H7 (cell line): Measurements from ENCODE around the gene NAB1. TPM values are rescaled to one million over a fixed set of nuclear protein-coding genes. Genes with fewer than 3 reads are reported as not detected.
"Not testable (repeated sequence)": the region's sequence is repeated elsewhere in the genome, so short reads cannot be mapped to it uniquely, and the experiment has no call there.

Experiments used
- DNase-seq: peaks from one replicate; pipeline ENCODE4 v3.0.0; 2012
- H3K27me3 ChIP-seq: 2 replicates; pipeline ENCODE4 v1.6.0; 2011; ENCODE audit warnings: mild to moderate bottlenecking, low read length; ENCODE audit not compliant: control insufficient read depth, insufficient read depth
- H3K36me3 ChIP-seq: replicated peaks from 2 replicates; pipeline ENCODE4 v1.5.1; 2011; ENCODE audit warnings: low read length; ENCODE audit not compliant: control insufficient read depth, insufficient read depth
- H3K4me3 ChIP-seq: 2 replicates; pipeline ENCODE4 v1.5.1; 2011; ENCODE audit warnings: low read depth, mild to moderate bottlenecking, control low read depth, low read length, moderate library complexity; ENCODE audit not compliant: insufficient read depth
- total RNA-seq: library from RNA; depleted of rRNA; stranded (reverse); fragments of >200 nt; shearing (Covaris generic); gene quantifications from 2 replicates; pipeline ENCODE4 v1.2.3, GENCODE V29; 2014; rRNA removed

NAB1 gene
- total RNA-seq, result 25.4 and 32.4 TPM in 2 replicates

- DNase-seq, result peak; percentile 91
- peak within 1 kb of the TSS; percentile 81 for H3K4me3 ChIP-seq
- H3K27me3 ChIP-seq, result no peaks in the 10 kb centered on the region; the same call in 1 of the 2 replicates
- H3K36me3 ChIP-seq, result no peaks in the 10 kb centered on the region
Measured at GRCh38 chr2:190649035-190649797, at the start of gene NAB1. Gene NAB1 (plus strand): TSS chr2:190649083. CDS start chr2:190659177, 10,094 bp downstream.

- Histone ChIP-seq H3K4me3 (no peak overlapping the region), H3K36me3 (no peaks in the 10 kb centered on the region), H3K27me3 (no peaks in the 10 kb centered on the region)
- DNase-seq, result no peak
Measured at GRCh38 chr2:190599546-190600220, 49.2 kb upstream of the NAB1 start.

- no peak for DNase-seq
Measured at GRCh38 chr2:190600293-190601103, 48.4 kb upstream of the NAB1 start.

GRCh38 chr2:190603374-190603773 lies 45.5 kb upstream of the NAB1 start:
- no peak for DNase-seq
- Histone ChIP-seq H3K4me3 (no peak overlapping the region), H3K27me3 (no peaks in the 10 kb centered on the region), H3K36me3 (no peaks in the 10 kb centered on the region)

More at GRCh38 chr2:190600293-190601103, 48.4 kb upstream of the NAB1 start:
- Histone ChIP-seq H3K27me3 (no peaks in the 10 kb centered on the region), H3K36me3 (no peaks in the 10 kb centered on the region), H3K4me3 (no peak overlapping the region)

GRCh38 chr2:190607014-190607597 lies 41.8 kb upstream of the NAB1 start:
- H3K4me3 ChIP-seq, result no peak overlapping the region
- no peaks in the 10 kb centered on the region for H3K27me3 ChIP-seq
- no peaks in the 10 kb centered on the region for H3K36me3 ChIP-seq
- no peak for DNase-seq

- Histone ChIP-seq H3K4me3 (no peak overlapping the region), H3K36me3 (no peaks in the 10 kb centered on the region), H3K27me3 (no peaks in the 10 kb centered on the region)
- DNase-seq, result no peak
Measured at GRCh38 chr2:190607657-190608357, 41.1 kb upstream of the NAB1 start.

- not testable (repeated sequence) for DNase-seq, H3K36me3 ChIP-seq, H3K27me3 ChIP-seq, H3K4me3 ChIP-seq
Measured at GRCh38 chr2:190608863-190609262, 40.0 kb upstream of the NAB1 start.

GRCh38 chr2:190609397-190609796 lies 39.5 kb upstream of the NAB1 start:
- H3K27me3 ChIP-seq, H3K36me3 ChIP-seq, DNase-seq, H3K4me3 ChIP-seq: not testable (repeated sequence)

- not testable (repeated sequence) for DNase-seq, H3K36me3 ChIP-seq, H3K27me3 ChIP-seq, H3K4me3 ChIP-seq
Measured at GRCh38 chr2:190610528-190610927, 38.4 kb upstream of the NAB1 start.

- Histone ChIP-seq H3K4me3 (no peak overlapping the region), H3K36me3 (no peaks in the 10 kb centered on the region), H3K27me3 (no peaks in the 10 kb centered on the region)
- DNase-seq, result peak; percentile 64
Measured at GRCh38 chr2:190615555-190616200, 33.2 kb upstream of the NAB1 start.

- Histone ChIP-seq H3K4me3 (no peak overlapping the region), H3K36me3 (no peaks in the 10 kb centered on the region), H3K27me3 (no peaks in the 10 kb centered on the region)
- no peak for DNase-seq
Measured at GRCh38 chr2:190618030-190618429, 30.9 kb upstream of the NAB1 start.

- peaks cover 3% of the 10 kb centered on the region; the same call in 1 of the 2 replicates for H3K27me3 ChIP-seq
- DNase-seq, result no peak
- no peaks in the 10 kb centered on the region for H3K36me3 ChIP-seq
Measured at GRCh38 chr2:190625691-190626090, 23.2 kb upstream of the NAB1 start.

GRCh38 chr2:190626641-190627210 lies 22.2 kb upstream of the NAB1 start:
- peaks cover 3% of the 10 kb centered on the region; the same call in 1 of the 2 replicates for H3K27me3 ChIP-seq
- no peak for DNase-seq
- H3K4me3 ChIP-seq, result no peak overlapping the region
- H3K36me3 ChIP-seq, result no peaks in the 10 kb centered on the region

More at GRCh38 chr2:190625691-190626090, 23.2 kb upstream of the NAB1 start:
- no peak overlapping the region for H3K4me3 ChIP-seq
